Brain microvascular endothelial cell (primary cell): Measurements from ENCODE around the gene LRMDA.

Experiments
- DNase-seq: peaks from one replicate; pipeline ENCODE4 v3.0.0-alpha.2; 2020
- H3K27ac ChIP-seq: fragments of 250-450 bp; sonication (Bioruptor Pico); 2 replicates; pipeline ENCODE4 v1.5.1; 2020; ENCODE audit warnings: mild to moderate bottlenecking, moderate library complexity
- H3K27me3 ChIP-seq: fragments of 250-450 bp; sonication (Bioruptor Pico); replicated peaks from 2 replicates; pipeline ENCODE4 v1.5.1; 2020; ENCODE audit warnings: mild to moderate bottlenecking
- H3K36me3 ChIP-seq: fragments of 250-450 bp; sonication (Bioruptor Pico); replicated peaks from 2 replicates; pipeline ENCODE4 v1.5.1; 2020; ENCODE audit warnings: mild to moderate bottlenecking
- H3K4me3 ChIP-seq: 2 replicates; pipeline ENCODE4 v1.5.1; 2011; ENCODE audit warnings: low read depth, mild to moderate bottlenecking, control low read depth, low read length, moderate library complexity
- in situ Hi-C: cut with HindIII; loops from 2 replicates; pipeline ENCODE4 v1.10.0; 2017; ENCODE audit warnings: low sequenced_read_pairs, low pct_ligation_motif_present
- TF ChIP-seq, protein P1 (sequence below): IDR thresholded peaks from 2 replicates; pipeline ENCODE4 v1.5.1; 2011; ENCODE audit warnings: low read depth, mild to moderate bottlenecking, moderate library complexity, low read length, control low read depth, inconsistent platforms; ENCODE audit errors: missing control alignments

Gene LRMDA

DNA sequence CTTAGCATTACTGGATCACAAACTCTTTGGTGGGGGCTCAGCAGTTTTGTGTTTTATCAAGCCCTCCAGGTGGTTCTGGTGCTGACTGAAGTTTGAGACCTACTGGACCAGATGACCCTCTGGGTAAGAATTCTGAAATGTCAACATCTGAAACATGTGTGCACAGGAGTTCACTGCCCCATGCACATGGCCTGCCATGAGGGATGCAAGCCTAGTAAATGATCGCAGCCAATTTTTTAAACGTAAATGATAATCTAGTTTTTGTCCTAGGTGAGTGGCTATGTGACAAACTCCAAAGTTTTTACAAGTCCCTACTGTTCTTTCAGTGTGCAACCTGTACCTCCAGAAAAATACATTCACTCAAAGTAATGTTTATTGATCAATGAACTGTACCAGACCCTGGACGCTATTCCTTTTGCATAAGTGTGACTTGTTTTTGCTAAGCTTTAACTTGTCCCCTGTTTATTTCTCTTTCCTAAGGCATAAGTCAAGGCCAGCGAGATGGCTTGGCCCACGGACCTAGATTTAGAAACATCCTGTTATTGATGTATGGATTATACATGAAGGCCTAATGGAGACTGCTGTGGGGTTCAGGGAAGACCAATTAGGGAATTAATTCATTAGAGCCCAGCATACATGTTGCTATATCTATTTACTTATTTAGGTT, 531.1 kb downstream of the LRMDA start:
- TF ChIP-seq, protein P1, sequence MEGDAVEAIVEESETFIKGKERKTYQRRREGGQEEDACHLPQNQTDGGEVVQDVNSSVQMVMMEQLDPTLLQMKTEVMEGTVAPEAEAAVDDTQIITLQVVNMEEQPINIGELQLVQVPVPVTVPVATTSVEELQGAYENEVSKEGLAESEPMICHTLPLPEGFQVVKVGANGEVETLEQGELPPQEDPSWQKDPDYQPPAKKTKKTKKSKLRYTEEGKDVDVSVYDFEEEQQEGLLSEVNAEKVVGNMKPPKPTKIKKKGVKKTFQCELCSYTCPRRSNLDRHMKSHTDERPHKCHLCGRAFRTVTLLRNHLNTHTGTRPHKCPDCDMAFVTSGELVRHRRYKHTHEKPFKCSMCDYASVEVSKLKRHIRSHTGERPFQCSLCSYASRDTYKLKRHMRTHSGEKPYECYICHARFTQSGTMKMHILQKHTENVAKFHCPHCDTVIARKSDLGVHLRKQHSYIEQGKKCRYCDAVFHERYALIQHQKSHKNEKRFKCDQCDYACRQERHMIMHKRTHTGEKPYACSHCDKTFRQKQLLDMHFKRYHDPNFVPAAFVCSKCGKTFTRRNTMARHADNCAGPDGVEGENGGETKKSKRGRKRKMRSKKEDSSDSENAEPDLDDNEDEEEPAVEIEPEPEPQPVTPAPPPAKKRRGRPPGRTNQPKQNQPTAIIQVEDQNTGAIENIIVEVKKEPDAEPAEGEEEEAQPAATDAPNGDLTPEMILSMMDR: no peak
- H3K4me3 ChIP-seq: no peak overlapping the region
- in situ Hi-C loops: no loop called here

DNA sequence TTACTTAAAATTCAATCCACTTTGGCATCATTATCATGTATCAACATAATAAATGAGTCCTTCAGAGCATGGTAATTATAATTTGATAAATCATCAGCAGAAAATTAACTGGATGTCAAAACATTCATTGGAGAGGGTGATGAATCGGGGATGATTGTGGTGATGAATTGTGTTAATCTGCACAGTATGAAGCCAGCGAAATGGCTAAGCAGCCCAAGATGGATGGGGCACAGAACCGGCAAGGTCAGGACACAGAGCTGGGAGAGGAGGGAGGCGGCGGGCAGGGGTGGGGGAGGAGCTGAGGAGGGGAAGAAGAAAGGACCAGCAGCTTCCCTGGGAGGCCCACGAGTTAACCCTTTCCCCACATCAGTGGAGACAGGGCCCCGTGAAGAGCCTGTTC, 536.1 kb downstream of the LRMDA start:
- no peak overlapping the region for H3K27ac ChIP-seq
- no peak for DNase-seq
- TF ChIP-seq, protein P1: no peak
- no peaks in the 10 kb centered on the region for H3K27me3 ChIP-seq
- no peak overlapping the region for H3K4me3 ChIP-seq
- H3K36me3 ChIP-seq: no peaks in the 10 kb centered on the region
- in situ Hi-C loops: no loop called here

More for the DNA sequence above, 531.1 kb downstream of the LRMDA start:
- Histone ChIP-seq H3K27me3 (no peaks in the 10 kb centered on the region), H3K36me3 (no peaks in the 10 kb centered on the region), H3K27ac (no peak overlapping the region)
- no peak for DNase-seq

DNA sequence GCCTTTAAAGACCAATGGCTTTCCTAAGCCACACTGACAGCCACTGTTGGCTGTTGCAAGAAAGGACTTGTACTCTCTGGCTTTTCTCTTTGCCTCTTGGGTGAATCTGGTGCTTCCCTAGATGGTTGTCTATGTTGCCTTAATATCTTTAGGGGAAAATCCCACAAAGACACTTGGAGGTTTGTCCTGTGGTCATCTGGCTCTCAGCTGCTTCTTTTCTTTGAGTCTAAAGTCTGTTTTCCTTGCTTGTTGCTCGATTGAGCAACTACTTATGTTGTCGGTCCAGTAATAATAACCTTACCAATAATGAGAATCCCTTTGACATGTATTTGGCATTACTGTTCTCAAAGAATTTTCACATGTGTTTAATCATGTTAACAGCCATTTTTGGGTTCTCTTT, 537.6 kb downstream of the LRMDA start:
- DNase-seq: no peak
- TF ChIP-seq, protein P1: no peak
- in situ Hi-C loops: no loop called here
- no peaks in the 10 kb centered on the region for H3K27me3 ChIP-seq
- H3K27ac ChIP-seq: no peak overlapping the region
- no peaks in the 10 kb centered on the region for H3K36me3 ChIP-seq
- no peak overlapping the region for H3K4me3 ChIP-seq

DNA sequence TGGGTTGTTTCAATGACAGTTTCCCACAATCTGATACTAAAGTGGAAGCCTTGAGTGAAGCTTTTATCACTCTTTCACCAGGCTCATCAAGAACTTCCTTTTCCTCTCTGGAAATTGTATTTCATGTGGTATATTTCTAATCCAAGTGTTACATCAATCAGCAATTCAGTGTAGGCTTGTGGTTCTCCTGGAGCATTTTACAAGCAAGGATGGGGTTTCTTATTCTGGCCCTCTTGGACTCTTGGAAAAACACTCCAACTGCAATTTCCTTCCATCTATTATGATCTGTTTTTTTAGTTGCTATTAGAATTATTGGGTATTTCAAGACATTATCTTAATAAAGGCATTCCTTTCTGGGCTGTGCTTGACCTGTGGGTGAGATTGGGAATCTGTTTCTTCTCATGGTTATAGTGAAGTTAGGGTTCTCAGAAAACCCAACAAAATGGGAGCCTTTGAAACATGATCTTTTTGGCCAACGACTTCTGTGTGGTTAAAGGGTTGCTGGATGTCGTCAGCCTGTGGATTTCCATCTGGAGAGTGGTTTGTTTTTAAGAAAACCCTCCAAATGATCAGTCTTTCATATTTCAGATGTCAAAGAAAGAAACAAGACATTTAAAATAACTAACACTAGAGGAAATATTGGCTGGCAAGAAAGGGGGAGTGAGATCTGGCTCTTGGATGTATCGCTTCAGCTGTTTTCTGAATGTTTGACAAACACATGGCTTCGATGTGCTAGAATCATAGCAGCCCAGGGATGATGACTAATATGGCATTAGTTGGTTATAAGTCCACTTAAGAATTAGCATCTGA, 540.2 kb downstream of the LRMDA start:
- peak; percentile 30 for DNase-seq
- H3K4me3 ChIP-seq: no peak overlapping the region

DNA sequence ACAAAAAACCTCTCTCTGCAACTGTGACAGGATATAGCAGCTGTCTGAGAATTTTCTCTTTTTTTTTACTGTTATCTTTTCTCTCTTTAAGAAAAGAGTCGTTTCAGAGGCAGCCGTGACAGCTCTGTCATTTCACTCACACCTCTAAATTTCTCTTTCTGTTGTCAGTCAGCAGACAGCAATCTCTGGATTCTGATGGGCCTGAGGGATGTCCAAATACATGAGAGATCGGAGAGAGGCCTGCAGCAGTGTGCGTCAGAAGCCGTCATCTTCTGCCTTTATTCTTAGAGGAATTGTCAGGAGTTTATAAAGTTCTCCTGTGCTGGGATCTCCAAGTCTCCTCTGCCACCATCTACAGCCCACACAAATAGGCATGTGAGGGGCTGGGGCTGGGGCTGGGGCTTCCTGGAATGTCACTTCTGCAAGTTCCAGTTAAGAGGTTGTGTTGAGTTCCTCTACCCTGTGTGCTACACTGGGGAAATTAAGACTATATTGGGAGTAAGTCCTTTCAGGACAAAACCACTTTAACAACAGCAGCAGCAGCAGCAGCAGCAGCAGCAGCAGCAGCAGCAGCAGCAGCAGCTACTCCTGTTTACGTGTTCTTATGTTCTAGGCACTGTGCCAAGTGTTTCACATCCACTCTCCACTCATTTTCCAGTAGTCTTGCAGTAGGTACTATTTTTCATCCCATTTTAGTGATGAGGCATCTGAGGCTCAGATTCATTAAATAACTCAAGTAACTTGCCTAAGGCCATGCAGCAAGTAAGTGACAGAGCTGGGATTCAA, 541.3 kb downstream of the LRMDA start:
- peak; percentile 54 for DNase-seq
- Histone ChIP-seq H3K4me3 (no peak overlapping the region), H3K27ac (no peak overlapping the region), H3K36me3 (no peaks in the 10 kb centered on the region), H3K27me3 (no peaks in the 10 kb centered on the region)
- in situ Hi-C loops: no loop called here
- TF ChIP-seq, protein P1: no peak

More for the DNA sequence above, 540.2 kb downstream of the LRMDA start:
- TF ChIP-seq, protein P1: no peak
- H3K36me3 ChIP-seq: no peaks in the 10 kb centered on the region
- no peaks in the 10 kb centered on the region for H3K27me3 ChIP-seq
- in situ Hi-C loops: no loop called here
- H3K27ac ChIP-seq: no peak overlapping the region
